Skeletal muscle satellite cell (primary cell): ENCODE results near the gene DDX47.
"Not testable (repeated sequence)": the region's sequence is repeated elsewhere in the genome, so short reads cannot be mapped to it uniquely, and the experiment has no call there.

Experiments used
- H3K27me3 ChIP-seq: 2 replicates; pipeline ENCODE4 v1.7.0; 2013; ENCODE audit warnings: low read length; ENCODE audit not compliant: control insufficient read depth, insufficient read depth
- H3K36me3 ChIP-seq: 2 replicates; pipeline ENCODE4 v1.7.0; 2013; ENCODE audit warnings: mild to moderate bottlenecking, control low read depth, low read length; ENCODE audit not compliant: insufficient read depth
- H3K4me1 ChIP-seq: 2 replicates; pipeline ENCODE4 v1.7.0; 2013; ENCODE audit warnings: low read length; ENCODE audit not compliant: control insufficient read depth, insufficient read depth
- H3K4me2 ChIP-seq: 2 replicates; pipeline ENCODE4 v1.7.0; 2013; ENCODE audit warnings: mild to moderate bottlenecking, low read length
- H3K4me3 ChIP-seq: 2 replicates; pipeline ENCODE4 v1.7.0; 2013; ENCODE audit warnings: low read length
- H3K9ac ChIP-seq: 2 replicates; pipeline ENCODE4 v1.7.0; 2013; ENCODE audit warnings: mild to moderate bottlenecking, low read depth, low read length, moderate library complexity
- H3K9me3 ChIP-seq: replicated peaks from 2 replicates; pipeline ENCODE4 v1.7.0; 2013; ENCODE audit warnings: mild to moderate bottlenecking, control low read depth, low read length

The DDX47 gene

GRCh38 chr12:12836571-12836970, 23.4 kb downstream of the DDX47 start:
- peaks cover 47% of the 10 kb centered on the region for H3K4me1 ChIP-seq
- no peak overlapping the region for H3K9ac ChIP-seq
- H3K4me2 ChIP-seq, result no peak overlapping the region
- H3K9me3 ChIP-seq, result no peaks in the 10 kb centered on the region
- peaks cover 15% of the 10 kb centered on the region for H3K36me3 ChIP-seq
- H3K4me3 ChIP-seq, result no peak overlapping the region
- no peaks in the 10 kb centered on the region for H3K27me3 ChIP-seq

GRCh38 chr12:12837025-12837812, 24.1 kb downstream of the DDX47 start:
- no peak overlapping the region for H3K4me2 ChIP-seq
- H3K36me3 ChIP-seq, result peaks cover 11% of the 10 kb centered on the region
- peak overlapping the region; percentile 22 for H3K9ac ChIP-seq
- H3K4me3 ChIP-seq, result no peak overlapping the region
- no peaks in the 10 kb centered on the region for H3K27me3 ChIP-seq
- H3K9me3 ChIP-seq, result no peaks in the 10 kb centered on the region
- peaks cover 47% of the 10 kb centered on the region for H3K4me1 ChIP-seq

GRCh38 chr12:12837813-12838153, 24.6 kb downstream of the DDX47 start:
- peaks cover 47% of the 10 kb centered on the region for H3K4me1 ChIP-seq
- H3K27me3 ChIP-seq, result no peaks in the 10 kb centered on the region
- peaks cover 6% of the 10 kb centered on the region for H3K36me3 ChIP-seq
- H3K9me3 ChIP-seq, result no peaks in the 10 kb centered on the region
- no peak overlapping the region for H3K4me3 ChIP-seq
- H3K4me2 ChIP-seq, result no peak overlapping the region
- H3K9ac ChIP-seq, result peak overlapping the region; percentile 22

GRCh38 chr12:12839003-12839395, 25.9 kb downstream of the DDX47 start:
- no peak overlapping the region for H3K9ac ChIP-seq

GRCh38 chr12:12839439-12839838, 26.3 kb downstream of the DDX47 start:
- peaks cover 47% of the 10 kb centered on the region for H3K4me1 ChIP-seq
- not testable (repeated sequence) for H3K4me3 ChIP-seq

More at GRCh38 chr12:12839003-12839395, 25.9 kb downstream of the DDX47 start:
- Histone ChIP-seq H3K27me3 (no peaks in the 10 kb centered on the region), H3K4me1 (peaks cover 47% of the 10 kb centered on the region), H3K36me3 (no peaks in the 10 kb centered on the region), H3K4me2 (no peak overlapping the region), H3K9me3 (no peaks in the 10 kb centered on the region), H3K4me3 (no peak overlapping the region)

GRCh38 chr12:12839873-12840579, 26.9 kb downstream of the DDX47 start:
- Histone ChIP-seq H3K9me3 (no peaks in the 10 kb centered on the region), H3K36me3 (no peaks in the 10 kb centered on the region), H3K4me2 (peak overlapping the region; percentile 45), H3K9ac (peak overlapping the region; percentile 58), H3K4me1 (peaks cover 47% of the 10 kb centered on the region), H3K27me3 (no peaks in the 10 kb centered on the region), H3K4me3 (no peak overlapping the region)

More at GRCh38 chr12:12839439-12839838, 26.3 kb downstream of the DDX47 start:
- not testable (repeated sequence) for H3K36me3 ChIP-seq, H3K9me3 ChIP-seq, H3K27me3 ChIP-seq
- peak overlapping the region; percentile 58 for H3K9ac ChIP-seq
- H3K4me2 ChIP-seq, result peak overlapping the region; percentile 45

- Histone ChIP-seq H3K36me3 (no peaks in the 10 kb centered on the region), H3K9me3 (no peaks in the 10 kb centered on the region)
Observed at GRCh38 chr12:12840580-12840899, 27.4 kb downstream of the DDX47 start.

GRCh38 chr12:12841428-12841827, 28.3 kb downstream of the DDX47 start:
- peaks cover 51% of the 10 kb centered on the region for H3K4me1 ChIP-seq
- not testable (repeated sequence) for H3K36me3 ChIP-seq, H3K4me3 ChIP-seq

More at GRCh38 chr12:12840580-12840899, 27.4 kb downstream of the DDX47 start:
- peaks cover 47% of the 10 kb centered on the region for H3K4me1 ChIP-seq
- H3K9ac ChIP-seq, result no peak overlapping the region
- H3K27me3 ChIP-seq, result no peaks in the 10 kb centered on the region
- no peak overlapping the region for H3K4me2 ChIP-seq
- H3K4me3 ChIP-seq, result no peak overlapping the region

GRCh38 chr12:12845794-12846243, 32.7 kb downstream of the DDX47 start:
- H3K4me3 ChIP-seq, result no peak overlapping the region
- no peaks in the 10 kb centered on the region for H3K27me3 ChIP-seq
- H3K36me3 ChIP-seq, result no peaks in the 10 kb centered on the region
- H3K4me2 ChIP-seq, result no peak overlapping the region
- H3K4me1 ChIP-seq, result peaks cover 15% of the 10 kb centered on the region
- H3K9me3 ChIP-seq, result no peaks in the 10 kb centered on the region
- no peak overlapping the region for H3K9ac ChIP-seq

More at GRCh38 chr12:12841428-12841827, 28.3 kb downstream of the DDX47 start:
- H3K4me2 ChIP-seq, H3K9me3 ChIP-seq, H3K27me3 ChIP-seq, H3K9ac ChIP-seq: not testable (repeated sequence)

GRCh38 chr12:12846780-12847179, 33.6 kb downstream of the DDX47 start:
- H3K4me3 ChIP-seq, H3K27me3 ChIP-seq, H3K9me3 ChIP-seq, H3K4me2 ChIP-seq, H3K36me3 ChIP-seq, H3K9ac ChIP-seq: not testable (repeated sequence)
- peaks cover 14% of the 10 kb centered on the region for H3K4me1 ChIP-seq

- no peaks in the 10 kb centered on the region for H3K27me3 ChIP-seq
- H3K9me3 ChIP-seq, result no peaks in the 10 kb centered on the region
- no peaks in the 10 kb centered on the region for H3K4me1 ChIP-seq
- no peak overlapping the region for H3K9ac ChIP-seq
- no peak overlapping the region for H3K4me2 ChIP-seq
- H3K36me3 ChIP-seq, result no peaks in the 10 kb centered on the region
- H3K4me3 ChIP-seq, result no peak overlapping the region
Observed at GRCh38 chr12:12853435-12853834, 40.3 kb downstream of the DDX47 start.

GRCh38 chr12:12859690-12860089, 46.5 kb downstream of the DDX47 start:
- H3K9ac ChIP-seq, result no peak overlapping the region
- H3K27me3 ChIP-seq, result no peaks in the 10 kb centered on the region
- H3K9me3 ChIP-seq, result no peaks in the 10 kb centered on the region
- no peak overlapping the region for H3K4me2 ChIP-seq
- H3K36me3 ChIP-seq, result no peaks in the 10 kb centered on the region
- H3K4me3 ChIP-seq, result no peak overlapping the region
- no peaks in the 10 kb centered on the region for H3K4me1 ChIP-seq
